M059J (cell line): ENCODE data around the gene COQ10B. TPM values are rescaled to one million over a fixed set of nuclear protein-coding genes. Genes with fewer than 3 reads are reported as not detected.
"Not testable (repeated sequence)": the region's sequence is repeated elsewhere in the genome, so short reads cannot be mapped to it uniquely, and the experiment has no call there.

Source experiments
- DNase-seq: peaks from one replicate; pipeline ENCODE4 v3.0.0-alpha.2; 2012; ENCODE audit warnings: low read depth
- total RNA-seq: library from RNA; depleted of rRNA; stranded (reverse); fragments of >200 nt; shearing (Covaris generic); gene quantifications from 2 replicates; pipeline ENCODE4 v1.2.3, GENCODE V29; 2014; rRNA removed

COQ10B gene
- total RNA-seq = 40.5 and 55.0 TPM in 2 replicates

- peak; percentile 98 for DNase-seq
These were observed at the start of gene COQ10B for GRCh38 chr2:197453123-197453913. Gene COQ10B (plus strand): TSS chr2:197453552. CDS start chr2:197453561, 9 bp downstream.

GRCh38 chr2:197405582-197405981 lies 47.8 kb upstream of the COQ10B start:
- no peak for DNase-seq

- DNase-seq = no peak
These were observed 39.3 kb upstream of the COQ10B start for GRCh38 chr2:197414039-197414438.

- DNase-seq = no peak
These were observed 38.8 kb upstream of the COQ10B start for GRCh38 chr2:197414515-197414914.

GRCh38 chr2:197416268-197416667 lies 37.1 kb upstream of the COQ10B start:
- DNase-seq = no peak

- DNase-seq = no peak
These were observed 33.9 kb upstream of the COQ10B start for GRCh38 chr2:197419438-197419837.

- no peak for DNase-seq
These were observed 30.0 kb upstream of the COQ10B start for GRCh38 chr2:197423307-197423706.

- DNase-seq = no peak
These were observed 27.8 kb upstream of the COQ10B start for GRCh38 chr2:197425550-197425949.

- no peak for DNase-seq
These were observed 26.4 kb upstream of the COQ10B start for GRCh38 chr2:197426723-197427603.

- DNase-seq = no peak
These were observed 25.4 kb upstream of the COQ10B start for GRCh38 chr2:197427986-197428385.

GRCh38 chr2:197431858-197432257 lies 21.5 kb upstream of the COQ10B start:
- DNase-seq = no peak

GRCh38 chr2:197432527-197432926 lies 20.8 kb upstream of the COQ10B start:
- not testable (repeated sequence) for DNase-seq

- peak; percentile 9 for DNase-seq
These were observed 19.4 kb upstream of the COQ10B start for GRCh38 chr2:197433780-197434438.

- DNase-seq = peak; percentile 97
These were observed 18.5 kb upstream of the COQ10B start, which contains the start of gene SF3B1 for GRCh38 chr2:197434541-197435513. Gene SF3B1 (minus strand): TSS chr2:197435028. CDS start chr2:197434999, 29 bp downstream.

- DNase-seq = no peak
These were observed 17.5 kb upstream of the COQ10B start for GRCh38 chr2:197435598-197436420.

- no peak for DNase-seq
These were observed 16.0 kb upstream of the COQ10B start for GRCh38 chr2:197437380-197437779.

GRCh38 chr2:197442857-197443256 lies 10.5 kb upstream of the COQ10B start:
- no peak for DNase-seq

- DNase-seq = peak; percentile 9
These were observed 7.6 kb upstream of the COQ10B start for GRCh38 chr2:197445746-197446145.

GRCh38 chr2:197446844-197447243 lies 6.5 kb upstream of the COQ10B start:
- no peak for DNase-seq

GRCh38 chr2:197450465-197450864 lies 2.9 kb upstream of the COQ10B start:
- DNase-seq = no peak
